Erythroblast (primary cell): Measurements from ENCODE around the gene GSTM4.
"Not testable (repeated sequence)": the region's sequence is repeated elsewhere in the genome, so short reads cannot be mapped to it uniquely, and the experiment has no call there.

Experiments used
- GATA1 ChIP-seq: IDR thresholded peaks from 2 replicates; pipeline ENCODE4 v1.6.1; 2011; ENCODE audit warnings: low read depth, mild to moderate bottlenecking, control low read depth, low read length, moderate library complexity
- POLR2A ChIP-seq: IDR thresholded peaks from 2 replicates; pipeline ENCODE4 v1.6.1; 2011; ENCODE audit warnings: mild to moderate bottlenecking, low read length

GRCh38 chr1:109709822-109710221 is 53.9 kb downstream of the GSTM4 start:
- TF ChIP-seq POLR2A, GATA1: not testable (repeated sequence)
